NB4 (cell line): ENCODE measurements around the gene WDFY4.

Source experiments
- CTCF ChIP-seq: IDR thresholded peaks from one replicate; pipeline ENCODE4 v1.5.1; 2012; ENCODE audit warnings: low read depth, low read length
- MYC ChIP-seq: IDR thresholded peaks from 2 replicates; pipeline ENCODE4 v1.6.1; 2011; ENCODE audit warnings: low read depth, low read length
- POLR2A ChIP-seq: IDR thresholded peaks from 2 replicates; pipeline ENCODE4 v1.6.1; 2011; ENCODE audit warnings: mild to moderate bottlenecking; ENCODE audit not compliant: insufficient read length; ENCODE audit errors: extremely low read depth

- TF ChIP-seq POLR2A, result no peak
- TF ChIP-seq CTCF, result no peak
- no peak for TF ChIP-seq MYC
These were observed 297.9 kb downstream of the WDFY4 start for GRCh38 chr10:48982584-48982983.
